ENCODE data around the gene TET2. TPM values are rescaled to one million over a fixed set of nuclear protein-coding genes. Genes with fewer than 3 reads are reported as not detected.

Gene TET2
- 22.5 and 25.2 TPM in 2 replicates for total RNA-seq (2014; rRNA removed; shearing (Covaris generic))

GRCh38 chr4:105146276-105147015 is at the start of gene TET2:
Gene TET2 (plus strand): TSS chr4:105146876. CDS start chr4:105233943, 87,067 bp downstream.
- H3K36me3 ChIP-seq: no peaks in the 10 kb centered on the region
- peak; percentile 80 to 84 for DNase-seq
- no peaks in the 10 kb centered on the region for H3K27me3 ChIP-seq
- H3K9me3 ChIP-seq (replicated peaks): no peaks in the 10 kb centered on the region
- H3K4me1 ChIP-seq: peaks cover 2% of the 10 kb centered on the region
- H3K4me3 ChIP-seq: peak within 1 kb of the TSS; percentile 86
- H3K27ac ChIP-seq: peak within 1 kb of the TSS; percentile 90

GRCh38 chr4:105102016-105102415 is 44.7 kb upstream of the TET2 start:
- Histone ChIP-seq H3K9me3 (replicated peaks) (no peaks in the 10 kb centered on the region; the same call in 1 of the 2 replicates), H3K36me3 (no peaks in the 10 kb centered on the region), H3K27ac (no peak overlapping the region), H3K27me3 (no peaks in the 10 kb centered on the region), H3K4me1 (no peaks in the 10 kb centered on the region), H3K4me3 (no peak overlapping the region)
- DNase-seq: no peak

- no peak for DNase-seq
- H3K27ac ChIP-seq: no peak overlapping the region
- no peak overlapping the region for H3K4me3 ChIP-seq
- H3K4me1 ChIP-seq: no peaks in the 10 kb centered on the region
- H3K27me3 ChIP-seq: no peaks in the 10 kb centered on the region
- H3K36me3 ChIP-seq: no peaks in the 10 kb centered on the region
- H3K9me3 ChIP-seq (replicated peaks): no peaks in the 10 kb centered on the region
Measured at GRCh38 chr4:105106426-105106825, 40.2 kb upstream of the TET2 start.

GRCh38 chr4:105107095-105107856 is 39.4 kb upstream of the TET2 start:
- Histone ChIP-seq H3K36me3 (no peaks in the 10 kb centered on the region), H3K9me3 (replicated peaks) (no peaks in the 10 kb centered on the region), H3K4me1 (no peaks in the 10 kb centered on the region), H3K27me3 (no peaks in the 10 kb centered on the region), H3K27ac (no peak overlapping the region), H3K4me3 (no peak overlapping the region)
- DNase-seq: no peak

- no peaks in the 10 kb centered on the region for H3K9me3 ChIP-seq (replicated peaks)
- H3K4me1 ChIP-seq: no peaks in the 10 kb centered on the region
- H3K36me3 ChIP-seq: no peaks in the 10 kb centered on the region
- H3K27me3 ChIP-seq: no peaks in the 10 kb centered on the region
- no peak overlapping the region for H3K4me3 ChIP-seq
- H3K27ac ChIP-seq: no peak overlapping the region
- no peak for DNase-seq
Measured at GRCh38 chr4:105108971-105109370, 37.7 kb upstream of the TET2 start.

- Histone ChIP-seq H3K27me3 (no peaks in the 10 kb centered on the region), H3K27ac (no peak overlapping the region), H3K4me3 (no peak overlapping the region), H3K36me3 (no peaks in the 10 kb centered on the region), H3K4me1 (no peaks in the 10 kb centered on the region), H3K9me3 (replicated peaks) (no peaks in the 10 kb centered on the region)
- DNase-seq: no peak
Measured at GRCh38 chr4:105112274-105112673, 34.4 kb upstream of the TET2 start.

GRCh38 chr4:105113800-105114199 is 32.9 kb upstream of the TET2 start:
- Histone ChIP-seq H3K27ac (no peak overlapping the region), H3K27me3 (no peaks in the 10 kb centered on the region), H3K4me3 (no peak overlapping the region), H3K9me3 (replicated peaks) (no peaks in the 10 kb centered on the region), H3K4me1 (no peaks in the 10 kb centered on the region), H3K36me3 (no peaks in the 10 kb centered on the region)
- DNase-seq: no peak

- Histone ChIP-seq H3K9me3 (replicated peaks) (no peaks in the 10 kb centered on the region), H3K27me3 (no peaks in the 10 kb centered on the region), H3K27ac (no peak overlapping the region), H3K4me1 (no peaks in the 10 kb centered on the region), H3K4me3 (no peak overlapping the region), H3K36me3 (no peaks in the 10 kb centered on the region)
- DNase-seq: no peak
Measured at GRCh38 chr4:105116616-105117319, 29.9 kb upstream of the TET2 start.

GRCh38 chr4:105119356-105119755 is 27.3 kb upstream of the TET2 start:
- no peaks in the 10 kb centered on the region for H3K36me3 ChIP-seq
- H3K27me3 ChIP-seq: no peaks in the 10 kb centered on the region
- no peak for DNase-seq
- H3K27ac ChIP-seq: no peak overlapping the region
- no peak overlapping the region for H3K4me3 ChIP-seq
- no peaks in the 10 kb centered on the region for H3K4me1 ChIP-seq
- H3K9me3 ChIP-seq (replicated peaks): no peaks in the 10 kb centered on the region

- H3K27ac ChIP-seq: no peak overlapping the region
- H3K27me3 ChIP-seq: no peaks in the 10 kb centered on the region
- no peak overlapping the region for H3K4me3 ChIP-seq
- DNase-seq: no peak
- no peaks in the 10 kb centered on the region for H3K36me3 ChIP-seq
- no peaks in the 10 kb centered on the region for H3K9me3 ChIP-seq (replicated peaks)
- H3K4me1 ChIP-seq: no peaks in the 10 kb centered on the region
Measured at GRCh38 chr4:105120626-105121025, 26.1 kb upstream of the TET2 start.

- Histone ChIP-seq H3K27me3 (no peaks in the 10 kb centered on the region), H3K27ac (no peak overlapping the region), H3K36me3 (no peaks in the 10 kb centered on the region), H3K9me3 (replicated peaks) (no peaks in the 10 kb centered on the region), H3K4me1 (no peaks in the 10 kb centered on the region), H3K4me3 (no peak overlapping the region)
- DNase-seq: peak; percentile 21 to 27
Measured at GRCh38 chr4:105122350-105122749, 24.3 kb upstream of the TET2 start.

GRCh38 chr4:105126311-105127169 is 20.1 kb upstream of the TET2 start:
- no peak overlapping the region for H3K27ac ChIP-seq
- no peak for DNase-seq
- H3K27me3 ChIP-seq: no peaks in the 10 kb centered on the region
- no peaks in the 10 kb centered on the region for H3K9me3 ChIP-seq (replicated peaks)
- no peak overlapping the region for H3K4me3 ChIP-seq
- H3K4me1 ChIP-seq: no peaks in the 10 kb centered on the region
- no peaks in the 10 kb centered on the region for H3K36me3 ChIP-seq

- Histone ChIP-seq H3K27ac (no peak overlapping the region), H3K9me3 (replicated peaks) (no peaks in the 10 kb centered on the region), H3K36me3 (no peaks in the 10 kb centered on the region), H3K4me3 (no peak overlapping the region), H3K27me3 (no peaks in the 10 kb centered on the region), H3K4me1 (no peaks in the 10 kb centered on the region)
- DNase-seq: no peak
Measured at GRCh38 chr4:105127170-105127445, 19.6 kb upstream of the TET2 start.

GRCh38 chr4:105128208-105128607 is 18.5 kb upstream of the TET2 start:
- no peaks in the 10 kb centered on the region for H3K9me3 ChIP-seq (replicated peaks)
- H3K4me3 ChIP-seq: no peak overlapping the region
- no peaks in the 10 kb centered on the region for H3K4me1 ChIP-seq

More at GRCh38 chr4:105128208-105128607, 18.5 kb upstream of the TET2 start:
- no peaks in the 10 kb centered on the region for H3K36me3 ChIP-seq
- H3K27me3 ChIP-seq: no peaks in the 10 kb centered on the region
- no peak overlapping the region for H3K27ac ChIP-seq
- DNase-seq: no peak
